RCC 7860 (cell line): Measurements from ENCODE around the gene BIN1.

ENCODE experiments used
- DNase-seq: peaks from one replicate; pipeline ENCODE4 v3.0.0-alpha.2; 2015; ENCODE audit warnings: low spot score
- FAIRE-seq: peaks from 2 replicates; lab custom pipeline; 2012; peaks lifted over from hg19 to GRCh38; lab: Jason Lieb, UNC

BIN1 gene

DNA sequence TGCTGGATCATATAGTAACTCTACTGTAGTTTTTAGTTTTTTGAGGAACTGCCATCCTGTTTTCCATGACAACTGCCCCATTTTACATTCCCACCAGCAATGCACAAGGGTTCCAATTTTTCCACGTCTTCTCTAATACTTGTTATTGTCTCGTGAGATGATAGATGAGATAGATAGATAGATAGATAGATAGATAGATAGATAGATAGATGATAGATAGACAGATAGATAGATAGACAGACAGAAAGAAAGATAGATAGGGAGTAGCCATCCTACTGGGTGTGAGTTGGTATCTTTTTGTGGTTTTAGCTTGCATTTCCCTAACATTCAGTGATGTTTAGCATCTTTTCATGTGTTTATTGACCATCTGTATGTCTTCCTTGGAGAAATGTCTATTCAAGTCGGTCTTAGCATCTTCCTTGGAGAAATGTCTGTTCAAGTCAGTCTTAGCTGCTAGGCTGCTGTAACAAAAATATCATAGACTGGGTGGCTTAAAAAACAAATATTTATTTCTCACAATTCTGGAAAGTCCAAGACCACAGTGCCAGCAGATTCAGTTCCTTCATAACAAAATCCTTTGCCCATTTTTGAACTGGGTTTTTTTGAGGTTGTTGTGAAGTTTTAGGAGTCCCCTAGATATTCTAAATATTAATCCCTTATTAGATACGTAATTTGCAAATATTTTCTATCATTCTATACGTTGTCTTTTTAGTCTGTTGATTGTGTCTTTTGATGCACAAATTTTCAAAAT is 98.5 kb downstream of the BIN1 start:
- FAIRE-seq (no peak), DNase-seq (no peak)

GRCh38 chr2:127007652-127008051 is 99.3 kb downstream of the BIN1 start:
- DNase-seq: no peak
- FAIRE-seq: no peak

DNA sequence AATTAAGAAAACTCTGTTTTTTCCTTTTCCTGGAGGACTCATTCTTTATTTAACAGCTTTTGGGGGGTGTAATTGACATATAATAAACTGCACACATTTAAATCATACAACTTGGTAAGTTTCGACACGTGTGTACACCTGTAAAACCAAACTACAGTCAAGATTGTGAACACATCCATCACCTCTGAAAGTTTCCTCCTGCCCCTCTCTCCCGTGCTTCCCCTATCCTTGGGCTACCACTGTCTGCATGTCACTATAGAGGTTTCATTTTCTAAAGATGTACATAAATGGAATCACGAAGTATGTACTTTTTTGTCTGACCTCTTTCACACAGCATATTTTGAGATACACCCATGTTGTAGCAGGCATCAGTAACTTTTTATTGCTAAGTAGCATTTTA is 100.0 kb downstream of the BIN1 start:
- FAIRE-seq (no peak), DNase-seq (no peak)

DNA sequence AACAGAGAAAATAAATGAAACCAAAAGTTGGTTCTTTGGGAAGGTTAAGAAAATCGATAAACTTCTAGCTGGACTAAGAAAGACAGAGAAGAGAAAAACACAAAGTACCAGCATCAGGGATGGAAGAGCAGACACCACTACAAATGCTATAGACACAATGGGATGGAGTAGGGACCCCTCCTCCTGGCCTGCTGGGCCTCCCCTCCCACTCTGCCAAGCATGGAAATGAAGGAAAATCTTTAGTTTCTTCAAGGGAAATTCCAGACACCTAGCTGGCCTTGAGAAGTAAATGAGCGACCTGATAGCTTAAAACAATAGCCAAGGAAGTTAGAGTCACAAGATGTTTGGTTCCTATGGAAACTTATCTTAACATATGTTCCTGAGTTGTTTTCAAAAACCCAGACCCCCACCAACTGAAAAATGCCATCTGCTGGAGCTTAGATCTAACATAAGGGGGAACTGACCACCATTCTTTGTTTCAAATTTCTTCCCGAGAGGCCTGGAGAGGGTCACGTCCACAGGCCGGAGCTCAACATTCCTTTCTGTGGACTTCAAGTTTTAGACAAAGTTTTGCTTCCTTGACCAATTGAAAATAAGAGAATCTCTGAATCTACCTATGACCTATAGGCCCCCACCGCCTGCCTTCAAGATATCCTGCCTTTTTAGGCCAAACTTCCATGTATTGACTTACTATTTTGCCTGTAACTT is 101.9 kb downstream of the BIN1 start:
- FAIRE-seq (no peak), DNase-seq (no peak)

DNA sequence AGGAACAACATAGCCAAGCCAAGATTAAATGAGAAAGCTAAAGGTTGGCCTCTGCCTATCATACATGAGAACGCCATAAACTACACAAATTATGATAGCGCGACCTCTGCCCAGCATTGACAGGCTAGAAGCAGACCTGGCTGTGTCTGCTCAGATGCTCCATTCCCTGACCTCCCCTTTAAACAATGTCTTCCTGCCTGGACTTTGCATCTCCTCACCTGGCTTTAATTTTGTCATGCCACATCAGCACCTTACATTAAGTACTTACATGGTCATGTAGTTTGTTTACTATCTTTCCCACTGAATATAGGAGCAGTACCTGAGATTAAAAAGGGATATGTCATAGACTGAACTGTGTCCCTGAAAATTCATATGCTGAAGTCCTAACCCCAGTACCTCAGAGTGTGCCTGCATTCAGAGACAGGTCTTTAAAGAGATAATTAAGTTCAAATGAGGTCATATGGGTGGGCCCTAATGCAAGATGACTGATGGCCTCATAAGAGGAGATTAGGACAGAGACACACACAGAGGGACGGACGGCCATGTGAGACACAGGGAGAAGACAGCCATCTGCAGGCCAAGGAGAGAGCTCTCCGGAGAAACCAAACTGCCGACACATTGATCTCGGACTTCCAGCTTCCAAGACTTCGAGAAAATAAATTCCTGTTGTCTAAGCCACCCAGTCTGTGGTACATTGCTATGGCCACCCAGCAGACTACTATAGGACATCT is 103.7 kb downstream of the BIN1 start:
- no peak for FAIRE-seq
- no peak for DNase-seq

- FAIRE-seq (no peak), DNase-seq (no peak)
Observed at GRCh38 chr2:127001751-127002150, 105.2 kb downstream of the BIN1 start.

GRCh38 chr2:127000937-127001336 is 106.0 kb downstream of the BIN1 start:
- FAIRE-seq: no peak
- DNase-seq: no peak

DNA sequence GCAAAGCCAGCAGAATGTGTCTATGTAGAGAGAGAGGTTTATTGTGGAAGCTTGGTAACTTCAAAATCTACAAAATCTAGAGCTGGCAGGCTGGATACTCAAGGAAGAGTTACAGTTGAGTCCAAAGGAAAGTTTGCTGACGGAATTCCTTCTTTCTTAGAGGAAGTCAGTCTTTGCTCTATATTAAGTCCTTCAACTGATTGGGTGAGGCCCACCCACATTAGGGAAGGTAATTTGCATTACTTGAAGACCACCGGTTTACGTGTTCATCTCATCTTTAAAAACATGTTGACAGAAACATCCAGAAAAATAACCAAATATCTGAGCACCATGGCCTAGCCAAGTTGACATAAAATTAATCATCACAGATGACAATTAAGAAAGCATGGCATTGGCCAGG is 106.8 kb downstream of the BIN1 start:
- DNase-seq: no peak
- FAIRE-seq: no peak

GRCh38 chr2:126999106-126999756 is 107.7 kb downstream of the BIN1 start:
- FAIRE-seq (no peak), DNase-seq (no peak)

DNA sequence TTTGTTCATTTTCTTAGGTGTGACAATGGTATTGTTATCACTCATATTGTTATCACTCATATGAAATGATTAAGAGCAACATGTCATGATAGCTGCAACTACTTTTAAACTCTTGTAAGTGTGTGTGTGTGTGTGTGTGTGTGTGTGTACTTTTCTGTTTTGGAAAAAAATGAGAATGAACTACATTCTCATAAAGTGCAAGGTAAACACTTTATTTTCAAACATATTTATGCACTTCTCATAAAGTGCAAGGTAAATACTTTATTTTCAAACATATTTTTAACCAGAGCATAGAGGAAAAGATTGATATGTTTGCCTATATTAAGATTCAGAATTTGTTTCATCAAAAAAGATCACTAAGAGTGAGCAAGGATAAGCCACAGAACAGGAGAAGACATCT is 108.5 kb downstream of the BIN1 start:
- FAIRE-seq: no peak
- no peak for DNase-seq
